HG03280 (cell line): ENCODE results near the gene PCMTD2.

Experiments
- ATAC-seq: cut with Tn5 transposase; IDR thresholded peaks from one replicate; pipeline ENCODE4 v1.9.1; 2021; ENCODE audit warnings: mild to moderate bottlenecking, moderate library complexity; ENCODE audit not compliant: unreplicated experiment

The PCMTD2 gene

DNA sequence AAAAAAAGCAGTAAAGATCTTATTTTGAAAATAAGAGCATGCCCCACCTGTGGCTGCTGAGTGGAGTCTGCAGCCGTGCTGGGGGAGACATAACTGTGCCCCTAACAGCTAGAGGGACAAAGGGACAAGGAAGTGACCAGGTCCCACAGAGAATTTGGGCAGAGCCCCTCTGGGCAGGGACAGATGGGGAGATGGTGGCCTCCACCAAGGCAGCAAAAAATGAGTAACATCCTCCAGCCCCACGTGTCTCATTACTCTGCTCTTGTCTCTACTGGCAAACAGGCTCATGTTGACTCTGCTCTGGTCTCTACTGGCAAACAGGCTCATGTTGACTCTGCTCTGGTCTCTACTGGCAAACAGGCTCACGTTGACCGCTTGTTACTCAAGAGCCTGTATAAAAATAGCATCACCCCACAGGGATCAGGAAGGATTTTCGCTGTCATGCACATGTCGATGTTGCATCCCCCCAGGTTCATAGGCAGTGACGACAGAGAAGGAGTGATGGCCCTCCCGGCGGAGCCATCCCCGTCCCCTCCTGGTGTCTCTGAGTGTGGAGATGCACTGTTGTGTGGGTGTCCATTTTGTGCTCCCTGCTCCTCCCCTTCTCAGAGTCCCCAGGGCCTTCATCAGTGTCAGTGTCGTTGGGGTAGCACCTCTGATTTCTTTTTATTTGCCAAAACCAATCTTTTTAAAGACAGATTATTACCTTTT is 17.3 kb upstream of the PCMTD2 start:
- no peak for ATAC-seq

DNA sequence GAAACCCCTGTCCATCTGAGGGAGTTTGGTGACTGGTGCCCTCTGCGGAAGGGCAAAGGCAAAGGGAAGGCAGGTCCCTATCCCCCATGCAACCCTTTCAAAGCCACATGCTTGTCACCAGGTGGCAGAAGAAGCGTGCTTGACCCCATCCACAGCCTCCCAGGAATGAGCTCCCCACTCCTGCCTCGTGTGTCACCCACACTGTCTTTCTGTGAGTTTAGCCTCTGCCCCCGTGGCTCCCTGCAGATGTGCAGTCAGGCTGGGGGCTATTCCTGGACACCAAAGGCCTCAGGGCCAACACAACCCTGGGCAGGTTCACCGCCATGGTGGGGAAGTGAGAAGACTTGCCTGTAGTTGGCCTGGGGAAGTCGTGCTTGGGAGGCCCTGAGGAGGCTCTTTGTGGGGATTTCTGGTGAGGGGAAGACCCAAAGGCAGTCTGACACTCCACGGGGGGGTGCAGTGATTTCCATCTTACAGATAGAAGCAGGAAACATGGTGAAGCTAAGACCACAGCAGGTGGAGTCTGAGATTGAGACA is 16.6 kb upstream of the PCMTD2 start:
- no peak for ATAC-seq

- ATAC-seq: no peak
Observed at GRCh38 chr20:64239449-64240242, 15.9 kb upstream of the PCMTD2 start.

DNA sequence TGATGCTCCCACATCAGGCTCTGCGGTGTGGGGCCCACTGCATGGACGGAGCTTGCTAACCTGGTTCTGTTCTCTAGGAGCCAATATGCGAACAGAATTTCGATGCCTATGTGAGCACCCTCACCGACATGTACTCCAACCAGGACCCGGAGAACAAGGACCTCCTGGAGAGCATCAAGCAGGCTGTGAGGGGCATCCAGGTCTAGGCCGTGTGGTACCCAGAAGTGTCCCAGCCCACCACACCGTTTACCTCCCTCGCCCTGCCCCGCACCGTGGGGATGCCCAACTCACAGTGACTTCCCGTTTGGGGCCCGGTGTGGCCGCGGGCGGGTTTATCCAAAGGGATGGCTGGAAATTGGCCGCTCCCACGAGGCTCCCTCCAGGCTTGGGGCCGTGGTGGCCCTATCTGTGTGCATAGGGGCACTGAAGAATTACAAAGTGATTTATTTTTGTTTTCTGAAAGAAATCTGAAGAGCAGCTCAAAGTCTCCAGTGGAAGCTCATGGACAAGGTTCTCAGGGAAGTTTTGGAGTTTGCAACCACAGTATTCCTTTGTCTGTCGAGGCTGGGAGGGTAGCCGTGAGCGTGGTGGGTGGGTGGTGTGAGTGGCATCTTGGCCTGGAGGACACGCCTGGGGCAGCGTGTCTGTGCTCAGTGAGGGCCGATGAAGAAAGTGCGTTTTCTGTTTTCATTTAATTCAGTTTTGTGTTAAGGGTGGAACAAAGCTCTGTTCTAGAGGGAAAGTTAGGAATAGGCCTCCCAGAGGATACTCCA is 15.1 kb upstream of the PCMTD2 start:
- no peak for ATAC-seq

DNA sequence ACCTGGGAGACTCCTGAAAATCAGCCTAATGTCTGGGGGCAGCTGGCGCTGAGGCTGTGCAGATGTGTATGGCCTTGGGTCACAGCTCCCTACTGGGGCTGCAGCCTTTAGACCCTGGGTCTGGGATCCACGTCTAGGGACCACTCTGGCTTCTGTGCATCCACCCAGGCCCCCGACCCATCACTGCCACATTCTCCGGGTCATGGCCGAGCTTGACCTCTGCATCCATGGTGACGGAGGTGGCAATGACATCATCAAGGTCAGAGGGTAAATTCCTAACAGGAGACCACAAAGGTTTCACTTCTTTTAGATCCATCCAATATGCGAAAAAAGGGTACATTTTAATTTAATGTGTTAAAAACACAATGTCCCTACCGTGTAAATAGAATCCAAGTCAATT is 14.5 kb upstream of the PCMTD2 start:
- ATAC-seq: no peak

GRCh38 chr20:64242003-64242796 is 13.3 kb upstream of the PCMTD2 start:
- ATAC-seq: no peak

DNA sequence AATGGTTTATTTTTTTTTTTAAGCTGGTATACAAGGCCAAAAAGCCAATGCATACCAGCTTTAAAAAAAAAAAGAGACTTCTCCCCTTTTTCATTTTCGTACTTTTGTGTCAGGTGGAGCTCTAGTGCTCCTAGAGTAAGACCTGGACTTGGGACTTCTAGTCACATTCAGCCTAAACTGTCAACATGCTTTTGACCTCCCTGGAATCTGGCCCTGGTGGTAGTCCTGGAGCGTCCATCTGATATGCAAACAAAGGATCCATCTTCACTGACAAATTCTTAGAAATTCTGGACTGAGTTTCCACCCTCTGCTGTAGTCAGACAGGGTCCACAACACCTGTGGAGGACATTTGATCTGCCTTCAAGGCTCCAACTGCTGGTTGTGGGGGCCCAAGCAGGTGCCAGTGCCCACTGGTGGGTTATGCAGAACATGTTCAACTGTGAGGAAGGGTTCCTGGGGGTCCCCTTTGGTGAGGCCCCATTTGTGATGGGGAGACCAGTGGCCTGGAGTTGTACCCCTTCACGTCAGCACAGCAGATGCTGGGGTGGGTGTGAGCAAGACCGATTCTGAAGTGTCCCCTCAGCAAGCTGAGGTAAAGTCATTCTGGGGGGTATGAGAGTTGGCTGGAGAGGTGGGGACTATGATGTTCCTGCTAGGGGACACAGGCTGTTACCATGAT is 12.6 kb upstream of the PCMTD2 start:
- no peak for ATAC-seq

GRCh38 chr20:64244281-64244805 is 11.2 kb upstream of the PCMTD2 start:
- no peak for ATAC-seq

GRCh38 chr20:64244870-64245603 is 10.5 kb upstream of the PCMTD2 start:
- no peak for ATAC-seq

- ATAC-seq: no peak
Observed at GRCh38 chr20:64245746-64246595, 9.6 kb upstream of the PCMTD2 start.

DNA sequence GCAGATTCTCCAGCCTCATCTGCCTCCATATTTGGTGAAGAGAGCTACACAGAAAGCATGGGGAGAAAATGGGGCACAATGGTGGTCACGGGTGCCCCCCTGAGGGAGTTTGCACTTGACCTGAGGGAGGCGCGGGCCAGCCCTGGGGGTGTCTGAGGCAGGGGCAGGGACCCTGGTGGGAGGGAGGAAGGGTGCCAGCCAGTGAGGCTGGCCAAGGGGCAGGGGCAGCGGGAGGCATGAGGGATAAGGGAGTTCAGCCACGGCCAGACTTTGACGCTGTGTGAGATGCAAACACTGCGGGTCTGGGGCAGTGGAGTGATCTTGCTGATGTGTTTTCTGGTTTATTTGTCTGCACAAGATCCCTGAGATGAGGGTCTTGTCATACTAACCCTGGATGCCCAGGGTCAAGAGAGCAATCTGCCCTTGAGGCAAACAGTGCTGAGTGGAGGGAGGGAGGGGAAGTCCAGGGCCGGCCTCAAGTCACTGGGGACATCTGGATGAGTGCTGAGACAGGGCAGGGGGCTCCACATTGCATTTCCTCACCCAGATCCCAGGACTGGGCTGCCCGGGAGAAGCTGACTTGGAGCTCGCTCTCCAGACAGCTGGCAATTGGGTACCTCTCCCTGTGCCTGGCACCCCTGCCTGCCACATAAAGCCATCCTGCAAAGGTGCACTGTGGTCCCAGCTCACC is 8.8 kb upstream of the PCMTD2 start:
- ATAC-seq: no peak

- no peak for ATAC-seq
Observed at GRCh38 chr20:64247307-64247618, 8.3 kb upstream of the PCMTD2 start.

DNA sequence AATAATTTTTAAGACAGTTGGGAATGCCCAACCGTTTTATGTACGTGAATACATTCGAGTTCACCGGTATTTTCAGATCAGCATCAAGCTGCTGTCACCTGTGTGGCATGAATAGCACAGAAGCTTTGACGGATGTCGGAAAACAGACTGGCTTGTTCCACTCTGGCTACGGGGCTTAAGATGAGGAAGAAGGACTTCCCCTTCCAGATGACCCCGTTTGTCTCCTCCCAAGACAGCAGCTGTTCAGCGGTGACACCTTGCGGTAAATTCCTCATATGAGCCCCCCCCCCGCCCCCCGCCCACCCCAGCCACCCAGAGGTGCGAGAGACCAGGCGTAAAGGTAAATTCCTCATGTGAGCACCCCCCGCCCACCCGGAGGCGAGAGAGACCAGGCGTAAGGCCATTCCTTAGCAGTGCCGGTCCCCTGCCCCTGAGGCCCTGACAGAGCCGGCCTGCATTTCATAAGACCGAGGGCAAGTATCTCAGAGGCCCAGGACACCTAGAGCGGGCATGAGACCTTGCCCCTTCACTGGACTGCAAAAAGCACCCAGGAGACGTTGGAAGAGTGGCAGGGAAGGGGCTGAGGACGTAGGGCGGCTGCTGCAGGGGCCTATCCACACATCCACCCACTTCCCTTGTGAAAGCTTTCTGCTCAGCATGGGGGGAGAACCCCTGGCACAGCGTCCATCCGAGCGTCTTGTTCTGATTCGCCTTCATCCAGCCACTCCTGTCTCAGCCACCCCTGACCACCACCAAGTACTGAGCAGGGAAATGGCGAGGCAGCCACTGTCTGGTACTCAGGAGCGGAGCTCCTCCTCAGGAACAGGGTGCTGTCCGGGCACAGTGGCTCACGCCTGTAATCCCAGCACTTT is 7.3 kb upstream of the PCMTD2 start:
- no peak for ATAC-seq

- no peak for ATAC-seq
Observed at GRCh38 chr20:64250027-64250426, 5.5 kb upstream of the PCMTD2 start.

DNA sequence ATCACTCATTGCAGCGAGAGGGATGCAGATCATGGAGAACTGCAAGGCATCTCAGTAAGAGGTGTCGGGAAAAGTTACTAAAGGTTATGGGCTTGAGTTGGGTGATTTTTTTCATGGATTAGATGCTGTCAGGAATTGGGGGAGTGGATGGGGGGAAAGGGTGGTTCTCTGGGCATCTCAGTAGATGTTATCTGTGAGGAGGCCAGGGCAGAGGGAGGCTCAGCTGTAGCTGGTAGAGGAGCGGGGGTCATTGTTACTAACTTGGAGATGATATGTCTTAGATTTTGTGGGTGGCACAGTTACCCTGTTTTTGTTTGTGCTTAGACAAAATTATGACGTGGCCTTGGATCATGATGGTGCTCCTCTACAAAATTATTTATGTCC is 2.6 kb upstream of the PCMTD2 start:
- ATAC-seq: no peak

- ATAC-seq: no peak
Observed at GRCh38 chr20:64253443-64253842, 2.1 kb upstream of the PCMTD2 start.

DNA sequence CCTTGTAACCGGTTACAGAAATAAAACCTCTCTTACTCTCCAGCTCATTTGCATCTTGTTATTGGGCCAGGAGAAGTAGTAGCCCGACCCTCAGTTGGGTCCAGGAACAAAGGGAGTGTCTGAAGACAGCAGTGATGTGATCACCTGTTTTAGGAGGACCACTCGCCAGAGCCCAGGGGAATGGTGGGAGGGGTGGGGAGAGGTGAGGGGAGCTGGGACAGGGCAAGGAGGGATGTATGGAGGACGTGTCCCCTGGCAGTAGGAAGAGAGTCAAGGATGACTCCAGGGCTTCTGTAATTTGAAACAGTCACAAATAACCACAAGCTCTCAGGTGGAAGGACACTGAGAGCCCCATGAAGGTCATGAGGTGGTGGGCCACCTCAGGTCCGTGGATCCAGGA is 1.4 kb upstream of the PCMTD2 start:
- ATAC-seq: no peak
